HG03159 (cell line): ENCODE data around the gene PTPRM.

Experiments used
- ATAC-seq: cut with Tn5 transposase; IDR thresholded peaks from one replicate; pipeline ENCODE4 v1.9.1; 2021; ENCODE audit warnings: mild to moderate bottlenecking, moderate library complexity; ENCODE audit not compliant: unreplicated experiment

The PTPRM gene

GRCh38 chr18:8401606-8402005 lies 834.5 kb downstream of the PTPRM start:
- ATAC-seq: no peak

DNA sequence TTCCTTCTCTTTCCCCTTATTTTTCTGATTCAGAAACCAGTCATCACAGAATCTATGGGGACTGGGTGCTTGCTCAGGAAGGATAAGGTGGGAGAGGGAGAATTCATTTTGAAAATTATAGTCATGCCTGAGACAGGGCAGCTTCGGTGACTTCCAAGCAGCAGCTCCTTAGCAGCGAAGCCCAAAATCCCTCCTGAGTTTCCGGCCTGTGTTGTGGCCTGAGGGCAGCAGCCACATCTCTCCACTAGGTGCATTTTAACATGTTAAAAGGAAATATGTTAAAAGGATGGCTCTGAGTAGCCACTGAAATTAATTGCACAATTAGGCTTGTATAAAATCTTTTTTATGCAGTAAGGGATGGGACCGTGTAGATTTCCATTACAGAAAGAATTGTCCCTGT lies 835.1 kb downstream of the PTPRM start:
- no peak for ATAC-seq

GRCh38 chr18:8403713-8404112 lies 836.6 kb downstream of the PTPRM start:
- ATAC-seq: no peak

DNA sequence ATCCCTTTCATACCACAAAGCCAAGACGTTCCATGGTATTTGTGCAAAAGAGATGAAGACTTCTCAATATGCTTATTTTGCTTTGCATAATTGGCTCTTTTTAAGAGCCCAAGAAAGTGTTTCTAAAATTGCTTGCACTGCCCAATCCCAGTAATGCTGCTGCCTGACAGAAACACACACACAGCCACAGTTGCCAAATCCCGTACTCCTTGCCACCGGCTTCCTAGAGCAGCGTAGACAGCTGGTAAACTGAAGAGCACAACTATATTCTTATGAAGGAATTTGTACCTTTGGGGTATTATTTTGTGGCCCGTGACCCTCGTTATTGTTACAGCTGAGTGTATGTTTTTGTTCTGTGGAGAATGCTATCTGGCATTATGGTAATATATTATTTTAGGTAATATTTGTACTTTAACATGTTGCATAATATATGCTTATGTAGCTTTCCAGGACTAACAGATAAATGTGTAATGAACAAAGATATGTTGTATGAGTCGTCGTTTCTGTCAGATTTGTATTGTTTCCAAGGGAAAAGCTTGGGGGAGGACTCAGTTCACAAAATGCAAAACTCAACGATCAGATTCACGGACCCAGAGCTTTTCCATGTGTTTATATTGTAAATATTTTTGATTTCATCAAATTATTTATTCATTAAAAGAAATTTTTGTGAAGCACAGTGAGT lies 839.2 kb downstream of the PTPRM start:
- no peak for ATAC-seq

DNA sequence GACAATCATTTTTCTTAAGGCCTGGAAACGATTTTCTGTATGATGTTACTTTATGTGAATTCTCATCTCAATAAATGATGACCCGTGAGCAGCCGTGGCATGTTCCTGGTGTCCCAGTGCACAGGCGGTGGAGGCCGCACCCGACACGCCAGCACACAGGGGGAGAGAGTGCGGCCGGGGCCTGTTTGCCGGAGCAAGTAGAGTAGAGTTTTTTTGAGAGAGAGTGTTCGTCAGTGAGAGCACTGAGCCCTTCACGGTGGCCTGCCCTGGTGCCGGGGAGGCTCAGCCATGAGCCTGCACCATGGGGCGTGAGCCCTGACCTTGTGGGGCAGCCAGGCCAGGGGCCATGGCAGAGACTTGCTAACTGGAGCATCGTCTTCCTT lies 839.7 kb downstream of the PTPRM start:
- no peak for ATAC-seq

DNA sequence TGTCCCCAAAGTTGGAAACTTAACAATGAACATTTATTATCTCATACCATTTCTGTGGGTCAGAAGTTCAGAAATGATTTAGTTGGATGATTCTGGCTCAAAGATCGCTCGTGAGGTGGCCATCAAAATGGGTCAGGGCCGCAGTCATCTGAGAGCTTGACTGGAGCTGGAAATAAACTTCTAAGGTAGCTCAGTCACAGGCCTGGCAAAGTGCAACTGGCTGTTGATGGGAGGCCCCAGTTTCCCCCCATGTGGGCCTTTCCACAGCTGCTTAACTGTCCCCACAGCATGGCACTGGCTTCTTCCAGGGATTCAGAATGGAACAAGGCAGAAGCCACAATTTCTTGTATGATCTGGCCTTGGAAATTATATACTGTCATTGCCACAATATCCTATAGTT lies 842.0 kb downstream of the PTPRM start:
- no peak for ATAC-seq

GRCh38 chr18:8411492-8411891 lies 844.4 kb downstream of the PTPRM start:
- ATAC-seq: no peak

- no peak for ATAC-seq
Observed at GRCh38 chr18:8412117-8412516, 845.0 kb downstream of the PTPRM start.

- no peak for ATAC-seq
Observed at GRCh38 chr18:8413189-8413588, 846.1 kb downstream of the PTPRM start.

DNA sequence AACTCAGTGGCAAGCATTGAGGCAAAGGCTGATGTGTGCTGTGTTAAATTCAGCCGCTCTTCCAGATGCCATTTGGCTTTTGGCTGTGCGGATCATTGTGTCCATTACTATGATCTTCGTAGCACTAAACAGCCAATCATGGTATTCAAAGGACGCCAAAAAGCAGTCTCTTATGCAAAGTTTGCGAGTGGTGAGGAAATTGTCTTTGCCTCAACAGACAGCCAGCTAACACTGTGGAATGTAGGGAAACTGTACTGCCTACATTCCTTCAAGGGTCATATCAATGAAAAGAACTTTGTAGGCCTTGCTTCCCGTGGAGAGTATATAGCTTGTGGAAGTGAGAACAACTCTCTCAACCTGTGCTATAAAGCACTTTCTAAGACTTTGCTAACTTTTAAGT lies 846.6 kb downstream of the PTPRM start:
- ATAC-seq: no peak

DNA sequence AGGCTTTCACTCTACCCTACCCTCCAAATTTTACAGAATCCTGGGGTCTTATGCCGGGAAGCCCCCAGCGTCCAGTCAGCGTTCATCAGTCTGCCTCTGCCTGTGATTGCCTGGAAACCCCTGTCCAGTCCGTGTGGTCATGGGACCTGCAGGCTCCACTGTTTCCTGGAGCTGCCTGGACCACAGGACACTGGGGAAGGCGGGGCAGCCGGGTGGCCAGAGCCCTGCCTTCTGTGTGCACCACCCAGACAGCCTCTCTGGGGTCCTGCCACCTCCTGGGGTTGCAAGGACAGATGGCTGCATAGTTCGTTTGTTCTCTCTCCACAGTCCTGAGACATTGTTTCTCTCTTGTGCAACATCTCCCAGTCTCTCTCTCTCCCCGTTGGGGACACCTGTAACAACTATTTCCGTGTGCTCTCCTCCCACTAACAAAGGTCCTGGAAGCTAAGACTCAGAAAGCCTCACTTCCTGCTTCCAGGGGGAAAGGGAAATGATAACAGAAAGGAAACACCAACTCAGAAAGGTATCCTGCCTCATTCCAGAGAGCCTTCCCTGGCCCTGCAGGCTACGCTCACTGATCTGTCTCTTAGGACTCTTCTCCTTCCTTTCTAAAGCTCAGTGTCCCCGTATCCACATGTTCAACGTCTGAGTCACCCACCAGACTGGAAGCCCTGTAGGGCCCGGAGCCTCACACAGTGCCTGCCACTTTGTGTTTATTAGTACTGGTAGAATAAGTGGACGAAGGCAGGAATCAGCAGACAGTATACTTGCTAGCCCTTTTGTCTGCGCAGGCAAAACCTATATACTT lies 849.3 kb downstream of the PTPRM start:
- no peak for ATAC-seq

- ATAC-seq: no peak
Observed at GRCh38 chr18:8422391-8422790, 855.3 kb downstream of the PTPRM start.

- ATAC-seq: no peak
Observed at GRCh38 chr18:8423051-8423557, 856.0 kb downstream of the PTPRM start.

GRCh38 chr18:8424481-8424880 lies 857.4 kb downstream of the PTPRM start:
- no peak for ATAC-seq

GRCh38 chr18:8424917-8425725 lies 858.0 kb downstream of the PTPRM start:
- ATAC-seq: no peak

DNA sequence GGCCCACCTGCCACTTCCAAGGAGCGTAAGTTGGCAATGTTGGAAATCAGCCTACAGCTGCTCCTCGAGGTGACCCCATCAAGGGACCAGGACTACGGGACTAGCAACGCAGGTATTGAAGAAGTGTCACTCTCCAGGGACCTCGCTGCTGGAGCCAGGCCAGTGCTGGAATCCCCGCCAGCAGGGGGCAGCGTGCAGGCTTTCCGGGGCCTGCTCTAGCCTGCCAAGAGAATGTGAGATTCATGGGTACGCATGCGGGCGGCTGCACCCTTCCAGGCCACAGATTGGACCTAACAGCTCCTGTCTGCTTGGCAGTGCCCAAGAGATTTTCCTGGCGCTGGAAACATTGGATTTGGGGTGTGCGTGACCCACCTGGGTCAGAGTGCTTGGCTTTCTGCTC lies 859.3 kb downstream of the PTPRM start:
- ATAC-seq: no peak

GRCh38 chr18:8427339-8427738 lies 860.2 kb downstream of the PTPRM start:
- no peak for ATAC-seq

GRCh38 chr18:8428951-8429350 lies 861.8 kb downstream of the PTPRM start:
- no peak for ATAC-seq

GRCh38 chr18:8431036-8431435 lies 863.9 kb downstream of the PTPRM start:
- ATAC-seq: no peak

- no peak for ATAC-seq
Observed at GRCh38 chr18:8433323-8433722, 866.2 kb downstream of the PTPRM start.

DNA sequence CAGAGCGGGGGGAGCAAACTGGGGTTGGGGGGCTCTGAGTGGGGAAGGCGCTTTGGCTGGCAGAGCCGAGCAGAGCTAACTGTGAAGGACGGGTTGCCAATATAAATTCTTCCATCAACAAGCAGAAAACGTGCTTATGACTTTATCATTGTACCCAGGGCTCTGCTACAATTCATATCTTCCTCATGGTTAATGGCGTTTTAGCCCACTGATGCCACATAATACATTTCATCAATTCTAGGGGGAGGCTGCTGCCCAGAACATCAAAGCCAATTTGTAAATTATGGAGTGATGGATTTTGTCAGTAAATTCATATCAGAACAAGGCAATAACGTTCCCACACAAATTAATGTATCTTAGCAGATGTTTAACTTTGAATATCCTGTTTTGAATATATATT lies 866.7 kb downstream of the PTPRM start:
- ATAC-seq: no peak

DNA sequence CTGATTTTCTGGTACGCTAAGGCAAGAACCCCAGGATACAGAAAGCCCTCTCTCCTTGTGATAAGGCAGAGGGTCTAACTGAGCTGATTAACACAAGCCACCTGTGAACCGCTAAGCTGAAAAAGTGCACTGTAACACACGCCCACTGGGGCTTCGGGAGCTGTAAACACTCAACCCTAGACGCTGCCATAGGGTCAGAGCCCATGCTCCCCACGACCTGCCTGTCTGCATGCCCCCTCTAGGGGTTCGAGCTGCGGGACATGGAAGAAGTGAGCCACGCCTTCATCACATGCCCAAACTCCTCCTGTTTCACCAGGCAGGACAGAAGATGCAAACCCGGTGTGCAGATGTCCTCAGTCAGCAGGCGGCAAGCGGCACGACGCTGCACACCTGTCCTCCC lies 868.3 kb downstream of the PTPRM start:
- ATAC-seq: no peak
